HEK293 (cell line): ENCODE data around the gene OLFM3.

Experiments used
- CTCF ChIA-PET: fragments of 350-600 bp; formaldehyde crosslinking; extraction: SDS; loops from one replicate; lab custom pipeline; 2021; ENCODE audit warnings: antibody characterized with exemption; lab: Yijun Ruan, JAX
- POLR2A ChIA-PET: fragments of 300-600 bp; formaldehyde crosslinking; extraction: SDS; loops from one replicate; lab custom pipeline; 2020; ENCODE audit warnings: antibody characterized with exemption, inconsistent platforms; lab: Yijun Ruan, JAX
- H3K27ac ChIP-seq: fragments of 200-500 bp; sonication (Bioruptor generic); 2 replicates; pipeline ENCODE4 v1.5.1; 2014; ENCODE audit warnings: low read depth, low read length, control low read depth, inconsistent platforms; ENCODE audit errors: extremely low read depth
- H3K36me3 ChIP-seq, 2 experiments: fragments of 200-500 bp in 1 of 2; sonication (Bioruptor generic) in 1 of 2; 1 replicate in 1 of 2; 2 replicates in 1 of 2; pipeline ENCODE4 v1.5.1; 2014 to 2017; ENCODE audit warnings: inconsistent platforms in 2 of 2, low read length in 2 of 2; ENCODE audit not compliant: control insufficient read depth in 2 of 2, insufficient read depth in 1 of 2
- H3K4me1 ChIP-seq: fragments of 200-500 bp; sonication (Bioruptor generic); 2 replicates; pipeline ENCODE4 v1.5.1; 2014; ENCODE audit warnings: mild to moderate bottlenecking, low read length, inconsistent platforms; ENCODE audit not compliant: control insufficient read depth, insufficient read depth
- H3K4me3 ChIP-seq: 2 replicates; pipeline ENCODE4 v1.5.1; 2011; ENCODE audit warnings: low read depth, mild to moderate bottlenecking, control low read depth, low read length, moderate library complexity
- H3K9me3 ChIP-seq: fragments of 200-500 bp; sonication (Bioruptor generic); 2 replicates; pipeline ENCODE4 v1.5.1; 2014; ENCODE audit warnings: low read depth, low read length, inconsistent platforms; ENCODE audit not compliant: control insufficient read depth, insufficient read depth
- HOXA7 ChIP-seq: sonication (generic); formaldehyde crosslinking; IDR thresholded peaks from 2 replicates; pipeline ENCODE4 v1.8.1; 2022; ENCODE audit warnings: missing genetic modification reagents, borderline replicate concordance
- IKZF3 ChIP-seq: fragments of 450-650 bp; IDR thresholded peaks from 2 replicates; pipeline ENCODE4 v1.5.0; 2018; ENCODE audit warnings: missing biosample characterization, mild to moderate bottlenecking, missing genetic modification characterization, moderate library complexity
- KLF16 ChIP-seq: fragments of 450-650 bp; formaldehyde crosslinking; IDR thresholded peaks from 2 replicates; pipeline ENCODE4 v1.5.1; 2017; ENCODE audit warnings: missing biosample characterization, missing genetic modification characterization
- KLF7 ChIP-seq: fragments of 450-650 bp; formaldehyde crosslinking; IDR thresholded peaks from 2 replicates; pipeline ENCODE4 v1.5.1; 2016; ENCODE audit warnings: missing biosample characterization, missing genetic modification characterization, borderline replicate concordance
- REST ChIP-seq: fragments of 450-650 bp; formaldehyde crosslinking; IDR thresholded peaks from 2 replicates; pipeline ENCODE4 v1.5.1; 2016; ENCODE audit warnings: missing biosample characterization, missing genetic modification characterization
- SP2 ChIP-seq: fragments of 450-650 bp; formaldehyde crosslinking; IDR thresholded peaks from 2 replicates; pipeline ENCODE4 v1.5.1; 2016; ENCODE audit warnings: missing biosample characterization, missing genetic modification characterization
- YY2 ChIP-seq: fragments of 450-650 bp; formaldehyde crosslinking; IDR thresholded peaks from 2 replicates; pipeline ENCODE4 v1.5.1; 2016; ENCODE audit warnings: missing biosample characterization, missing genetic modification characterization
- ZBTB10 ChIP-seq: fragments of 450-650 bp; formaldehyde crosslinking; IDR thresholded peaks from 2 replicates; pipeline ENCODE4 v1.5.1; 2016; ENCODE audit warnings: missing biosample characterization, missing genetic modification characterization
- ZBTB44 ChIP-seq: fragments of 450-650 bp; IDR thresholded peaks from 2 replicates; pipeline ENCODE4 v1.5.1; 2018; ENCODE audit warnings: missing biosample characterization, mild to moderate bottlenecking, missing genetic modification characterization
- ZEB2 ChIP-seq: fragments of 450-650 bp; formaldehyde crosslinking; IDR thresholded peaks from 2 replicates; pipeline ENCODE4 v1.5.1; 2016; ENCODE audit warnings: missing biosample characterization, missing genetic modification characterization
- ZFHX2 ChIP-seq: fragments of 450-650 bp; formaldehyde crosslinking; conservative IDR thresholded peaks from 2 replicates; pipeline ENCODE4 v1.5.1; 2016; ENCODE audit warnings: missing biosample characterization, missing genetic modification characterization
- ZNF19 ChIP-seq: fragments of 450-650 bp; formaldehyde crosslinking; IDR thresholded peaks from 2 replicates; pipeline ENCODE4; 2016; ENCODE audit warnings: missing biosample characterization, missing genetic modification characterization, low read depth
- ZNF239 ChIP-seq: fragments of 450-650 bp; formaldehyde crosslinking; IDR thresholded peaks from 2 replicates; pipeline ENCODE4 v1.5.1; 2016; ENCODE audit warnings: missing biosample characterization, missing genetic modification characterization
- ZNF274 ChIP-seq, 2 experiments: fragments of 200-500 bp in 1 of 2; fragments of 450-650 bp in 1 of 2; sonication (Bioruptor generic) in 1 of 2; formaldehyde crosslinking in 1 of 2; IDR thresholded peaks; 2 replicates each; pipeline versions ENCODE4 v1.5.1 to v1.6.1; 2014 to 2016; ENCODE audit warnings: borderline replicate concordance in 1 of 2, inconsistent platforms in 1 of 2, low read length in 1 of 2, missing biosample characterization in 1 of 2, missing genetic modification characterization in 1 of 2
- ZNF37A ChIP-seq: fragments of 450-650 bp; IDR thresholded peaks from 2 replicates; pipeline ENCODE4 v1.5.1; 2018; ENCODE audit warnings: missing biosample characterization, missing genetic modification characterization
- ZNF416 ChIP-seq: fragments of 450-650 bp; formaldehyde crosslinking; IDR thresholded peaks from 2 replicates; pipeline ENCODE4 v1.5.1; 2016; ENCODE audit warnings: missing biosample characterization, missing genetic modification characterization
- ZNF423 ChIP-seq: fragments of 450-650 bp; formaldehyde crosslinking; IDR thresholded peaks from 2 replicates; pipeline ENCODE4 v1.5.1; 2016; ENCODE audit warnings: missing biosample characterization, missing genetic modification characterization
- ZNF514 ChIP-seq: fragments of 450-650 bp; formaldehyde crosslinking; IDR thresholded peaks from 2 replicates; pipeline ENCODE4 v1.5.1; 2016; ENCODE audit warnings: missing biosample characterization, missing genetic modification characterization
- ZNF518A ChIP-seq: fragments of 450-650 bp; formaldehyde crosslinking; conservative IDR thresholded peaks from 2 replicates; pipeline ENCODE4 v1.5.1; 2016; ENCODE audit warnings: low read depth, missing biosample characterization, missing genetic modification characterization
- ZNF548 ChIP-seq: fragments of 450-650 bp; formaldehyde crosslinking; IDR thresholded peaks from 2 replicates; pipeline ENCODE4 v1.5.1; 2016; ENCODE audit warnings: missing biosample characterization, missing genetic modification characterization
- ZNF692 ChIP-seq: fragments of 450-650 bp; formaldehyde crosslinking; IDR thresholded peaks from 2 replicates; pipeline ENCODE4 v1.5.1; 2016; ENCODE audit warnings: missing biosample characterization, missing genetic modification characterization
- ZNF747 ChIP-seq: fragments of 450-650 bp; formaldehyde crosslinking; IDR thresholded peaks from 2 replicates; pipeline ENCODE4 v1.5.1; 2016; ENCODE audit warnings: missing biosample characterization, missing genetic modification characterization

OLFM3 gene

GRCh38 chr1:101965341-101965740, 31.4 kb downstream of the OLFM3 start (continued):
- TF ChIP-seq KLF7 (no peak), ZNF548 (tag by site-specific recombination) (no peak), KLF16 (tag by site-specific recombination) (no peak), YY2 (no peak), ZNF423 (tag by site-specific recombination) (no peak), ZFHX2 (no peak), ZNF747 (no peak)

- Histone ChIP-seq H3K27ac (no peak overlapping the region), H3K4me3 (no peak overlapping the region), H3K4me1 (no peaks in the 10 kb centered on the region), H3K9me3 (no peaks in the 10 kb centered on the region), H3K36me3 (no peaks in the 10 kb centered on the region)
- POLR2A ChIA-PET, result no interaction called here
- CTCF ChIA-PET, result no interaction called here
- TF ChIP-seq SP2 (no peak), ZEB2 (no peak), IKZF3 (no peak), ZNF37A (no peak), ZNF416 (tag by site-specific recombination) (no peak), ZBTB10 (tag by site-specific recombination) (no peak), ZNF274 (IDR thresholded peaks at IDR 0.05; ENCODE audit: low read length) (no peak), ZNF274 (tag by site-specific recombination; IDR thresholded peaks at IDR 0.05; ENCODE audit: borderline replicate concordance) (no peak), ZNF548 (tag by site-specific recombination) (no peak), ZBTB44 (no peak), ZNF514 (no peak), REST (tag by site-specific recombination) (no peak), ZNF692 (tag by site-specific recombination) (no peak), ZNF239 (tag by site-specific recombination) (no peak), ZNF19 (no peak), KLF16 (tag by site-specific recombination) (no peak), ZNF518A (no peak), HOXA7 (CRISPR knock-in tag) (no peak)
These were observed 32.0 kb downstream of the OLFM3 start for GRCh38 chr1:101964708-101965107.
